ENCODE measurements around the gene YTHDF1. TPM values are rescaled to one million over a fixed set of nuclear protein-coding genes. Genes with fewer than 3 reads are reported as not detected.

The YTHDF1 gene
- total and polyA plus RNA-seq, 8 donors: 17.8 to 41.1 (median 22.4) TPM

DNA sequence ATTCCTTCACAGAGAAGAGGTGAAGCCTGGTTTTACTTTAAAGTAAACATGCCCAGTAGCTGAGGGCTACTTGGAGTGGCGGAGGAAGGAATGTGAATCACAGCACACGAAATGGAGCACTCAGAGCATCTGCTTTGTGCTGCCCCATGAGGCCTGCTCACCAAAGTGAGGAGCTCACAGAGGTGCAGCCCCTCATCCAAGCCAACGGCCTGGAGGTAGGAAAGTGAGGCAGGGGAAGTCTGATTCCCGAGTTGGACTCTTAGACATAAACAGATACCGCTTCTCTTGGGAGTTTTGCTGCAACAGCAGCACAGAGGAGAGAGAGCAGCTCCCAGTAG lies 3.6 kb downstream of the YTHDF1 start:
- intact Hi-C loops (cut with DNase I; ENCODE audit: low total_unique reads): no loop called here
- Histone ChIP-seq H3K27ac (peak overlapping the region in 2 of 5 donors; percentile 28 to 63), H3K9me3 (no peaks in the 10 kb centered on the region), H3K4me1 (peaks cover 37 to 89% (median 69%) of the 10 kb centered on the region in 4 donors), H3K4me3 (peak overlapping the region in 1 of 4 donors; percentile 9), H3K36me3 (peaks cover 37 to 73% (median 73%) of the 10 kb centered on the region in 4 donors), H3K27me3 (no peaks in the 10 kb centered on the region)
- WGBS, 5 donors: 60 to 77% (median 63%) methylated on average over 5 of the region's 5 CpGs
- TF ChIP-seq POLR2AphosphoS5 (IDR thresholded peaks at IDR 0.05) (no peak), POLR2A (IDR thresholded peaks at IDR 0.05) (no peak)
- DNase-seq: no peak

DNA sequence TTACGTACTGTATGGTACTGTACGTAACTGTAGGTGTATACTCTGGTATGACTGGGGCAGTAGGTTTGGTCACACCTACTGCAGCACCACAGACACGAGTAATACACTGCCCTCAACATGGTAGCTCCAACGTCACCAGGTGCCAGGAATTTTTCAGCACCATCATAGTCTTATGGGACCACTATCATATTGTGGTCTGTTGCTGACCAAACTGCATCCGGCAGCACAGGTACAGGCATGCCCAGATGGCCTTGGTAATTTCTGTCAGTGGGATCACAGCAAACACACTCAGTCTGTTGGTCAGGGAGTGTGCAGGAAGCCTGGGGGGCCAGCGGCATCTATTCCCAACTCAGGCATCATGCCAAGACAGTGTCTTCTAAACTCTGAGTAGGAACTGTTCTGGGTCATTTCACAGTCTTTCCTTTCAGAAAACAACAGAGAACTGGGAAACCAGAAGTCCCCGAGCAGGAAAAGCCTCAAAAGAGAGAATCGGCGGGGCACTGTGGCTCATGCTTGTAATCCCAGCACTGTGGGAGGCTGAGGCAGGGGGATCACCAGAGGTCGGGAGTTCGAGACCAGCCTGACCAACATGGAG lies 5.8 kb downstream of the YTHDF1 start:
- peaks cover 51 to 95% (median 95%) of the 10 kb centered on the region in 4 donors for H3K36me3 ChIP-seq

DNA sequence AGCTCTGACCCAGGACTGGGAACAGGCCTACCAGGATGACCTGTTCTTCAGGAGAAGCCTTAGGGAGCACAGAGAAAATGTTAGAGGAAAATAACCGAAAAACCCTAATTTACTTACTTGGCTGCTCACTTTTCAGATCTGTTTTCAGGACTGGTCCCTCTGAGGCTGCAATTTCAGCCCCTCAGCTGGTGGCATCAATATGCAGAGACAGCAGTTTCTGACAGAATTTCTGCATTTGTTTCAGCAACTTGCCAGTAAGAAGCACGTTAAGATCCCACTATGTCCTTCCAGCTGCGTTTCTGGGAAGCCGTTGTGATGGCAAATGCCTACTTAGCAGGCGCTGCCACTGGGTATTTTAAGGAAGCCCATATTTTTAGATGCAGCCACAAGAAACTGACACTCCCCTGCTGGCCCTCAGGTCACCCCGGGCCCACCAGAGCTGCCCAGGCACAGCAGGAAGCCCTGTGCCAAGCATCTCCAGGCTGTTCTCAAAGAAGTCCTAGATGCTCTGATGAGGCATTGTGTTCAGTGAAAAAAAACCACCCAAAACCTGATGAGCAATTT lies 7.5 kb downstream of the YTHDF1 start:
- Histone ChIP-seq H3K27ac (peak overlapping the region in 2 of 5 donors; percentile 40 to 52), H3K4me3 (no peak overlapping the region), H3K4me1 (peaks cover 15 to 82% (median 48%) of the 10 kb centered on the region in 4 donors), H3K27me3 (no peaks in the 10 kb centered on the region), H3K9me3 (no peaks in the 10 kb centered on the region), H3K36me3 (peaks cover 67 to 100% (median 100%) of the 10 kb centered on the region in 4 donors)
- 79 to 90% (median 87%) methylated on average over 6 of the region's 6 CpGs for WGBS, 5 donors
- TF ChIP-seq POLR2A (IDR thresholded peaks at IDR 0.05) (no peak), EP300 (IDR thresholded peaks at IDR 0.05) (no peak), POLR2AphosphoS5 (IDR thresholded peaks at IDR 0.05) (no peak)
- TF ChIP-seq, protein P1, sequence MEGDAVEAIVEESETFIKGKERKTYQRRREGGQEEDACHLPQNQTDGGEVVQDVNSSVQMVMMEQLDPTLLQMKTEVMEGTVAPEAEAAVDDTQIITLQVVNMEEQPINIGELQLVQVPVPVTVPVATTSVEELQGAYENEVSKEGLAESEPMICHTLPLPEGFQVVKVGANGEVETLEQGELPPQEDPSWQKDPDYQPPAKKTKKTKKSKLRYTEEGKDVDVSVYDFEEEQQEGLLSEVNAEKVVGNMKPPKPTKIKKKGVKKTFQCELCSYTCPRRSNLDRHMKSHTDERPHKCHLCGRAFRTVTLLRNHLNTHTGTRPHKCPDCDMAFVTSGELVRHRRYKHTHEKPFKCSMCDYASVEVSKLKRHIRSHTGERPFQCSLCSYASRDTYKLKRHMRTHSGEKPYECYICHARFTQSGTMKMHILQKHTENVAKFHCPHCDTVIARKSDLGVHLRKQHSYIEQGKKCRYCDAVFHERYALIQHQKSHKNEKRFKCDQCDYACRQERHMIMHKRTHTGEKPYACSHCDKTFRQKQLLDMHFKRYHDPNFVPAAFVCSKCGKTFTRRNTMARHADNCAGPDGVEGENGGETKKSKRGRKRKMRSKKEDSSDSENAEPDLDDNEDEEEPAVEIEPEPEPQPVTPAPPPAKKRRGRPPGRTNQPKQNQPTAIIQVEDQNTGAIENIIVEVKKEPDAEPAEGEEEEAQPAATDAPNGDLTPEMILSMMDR (IDR thresholded peaks at IDR 0.05): no peak
- DNase-seq: no peak
- intact Hi-C loops (cut with DNase I; ENCODE audit: low total_unique reads): no loop called here

More for the DNA sequence above, 5.8 kb downstream of the YTHDF1 start:
- no peak for DNase-seq
- WGBS, 5 donors: 78 to 83% (median 82%) methylated on average over 11 of the region's 11 CpGs
- H3K4me3 ChIP-seq: no peak overlapping the region
- no peaks in the 10 kb centered on the region for H3K9me3 ChIP-seq
- intact Hi-C loops (cut with DNase I; ENCODE audit: low total_unique reads): no loop called here
- peaks cover 29 to 99% (median 64%) of the 10 kb centered on the region in 4 donors for H3K4me1 ChIP-seq
- TF ChIP-seq POLR2AphosphoS5 (IDR thresholded peaks at IDR 0.05) (no peak), EP300 (IDR thresholded peaks at IDR 0.05) (no peak), POLR2A (IDR thresholded peaks at IDR 0.05) (no peak)
- TF ChIP-seq, protein P1 (IDR thresholded peaks at IDR 0.05): no peak
- no peak overlapping the region for H3K27ac ChIP-seq
- H3K27me3 ChIP-seq: no peaks in the 10 kb centered on the region

DNA sequence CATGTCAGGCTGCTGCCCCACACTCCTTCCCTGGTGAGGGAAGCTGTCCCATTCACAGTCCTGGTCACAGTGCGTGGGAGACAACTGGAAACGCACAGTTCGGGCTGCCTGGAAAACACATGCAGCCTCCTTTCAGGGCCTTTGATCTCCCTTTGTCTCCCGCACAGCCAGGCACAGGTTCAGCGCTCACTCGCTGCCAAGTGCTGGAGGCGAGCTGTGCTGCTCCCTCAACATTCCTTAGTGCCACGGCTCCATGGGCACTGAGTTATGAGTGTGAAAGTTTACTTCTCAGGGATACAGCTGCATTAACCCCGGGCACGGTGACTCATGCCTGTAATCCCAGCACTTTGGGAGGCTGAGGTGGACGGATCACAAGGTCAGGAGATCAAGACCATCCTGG lies 9.1 kb downstream of the YTHDF1 start:
- no peak overlapping the region for H3K4me3 ChIP-seq
- H3K4me1 ChIP-seq: peaks cover 0 to 67% (median 33%) of the 10 kb centered on the region in 4 donors
- intact Hi-C loops (cut with DNase I; ENCODE audit: low total_unique reads): no loop called here
- DNase-seq: no peak
- TF ChIP-seq POLR2AphosphoS5 (IDR thresholded peaks at IDR 0.05): peak in 2 of 3 donors; percentile 22 to 56
- TF ChIP-seq, protein P1 (IDR thresholded peaks at IDR 0.05): no peak
- no peaks in the 10 kb centered on the region for H3K27me3 ChIP-seq
- H3K36me3 ChIP-seq: peaks cover 67 to 100% (median 100%) of the 10 kb centered on the region in 4 donors
- peak overlapping the region in 2 of 5 donors; percentile 40 to 52 for H3K27ac ChIP-seq
- H3K9me3 ChIP-seq: no peaks in the 10 kb centered on the region
- 46 to 79% (median 73%) methylated on average over 11 of the region's 11 CpGs for WGBS, 5 donors

DNA sequence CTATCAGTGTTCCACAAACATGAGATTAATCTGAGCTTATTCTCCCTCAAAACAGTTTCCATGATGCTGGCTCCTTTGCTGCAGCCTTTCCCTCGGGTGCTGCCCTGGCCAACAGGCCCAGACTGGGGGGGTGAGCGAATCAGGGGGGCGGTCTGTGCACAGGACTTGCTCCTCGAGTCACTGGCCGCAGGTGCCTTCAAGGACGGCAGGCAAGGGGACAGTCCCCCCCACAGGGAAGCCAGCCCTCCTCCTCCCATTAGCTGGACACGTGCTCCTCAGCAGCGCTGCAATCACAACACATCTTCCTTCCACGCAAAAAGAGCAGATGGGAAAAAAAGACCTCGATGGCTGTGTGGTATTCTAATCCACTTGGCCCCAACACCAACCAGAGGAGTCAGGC lies 10.0 kb downstream of the YTHDF1 start:
- H3K27ac ChIP-seq: peak overlapping the region in 2 of 5 donors; percentile 34 to 52
- no peak for DNase-seq
- H3K27me3 ChIP-seq: no peaks in the 10 kb centered on the region
- intact Hi-C loops (cut with DNase I; ENCODE audit: low total_unique reads): no loop called here
- peaks cover 68 to 100% (median 100%) of the 10 kb centered on the region in 4 donors for H3K36me3 ChIP-seq
- no peak overlapping the region for H3K4me3 ChIP-seq
- no peaks in the 10 kb centered on the region for H3K9me3 ChIP-seq
- WGBS, 5 donors: 72 to 87% (median 83%) methylated on average over 10 of the region's 10 CpGs
- H3K4me1 ChIP-seq: peaks cover 0 to 60% (median 27%) of the 10 kb centered on the region in 4 donors
- TF ChIP-seq EP300 (IDR thresholded peaks at IDR 0.05) (no peak), POLR2AphosphoS5 (IDR thresholded peaks at IDR 0.05) (no peak), POLR2A (IDR thresholded peaks at IDR 0.05) (no peak)
- TF ChIP-seq, protein P1 (IDR thresholded peaks at IDR 0.05): no peak
